CD8-positive, alpha-beta memory T cell (primary cell): Measurements from ENCODE around the gene SETD7. TPM values are rescaled to one million over a fixed set of nuclear protein-coding genes. Genes with fewer than 3 reads are reported as not detected.

Experiments
- CTCF ChIA-PET: fragments of 350-600 bp; sonication (Branson Sonifier 250); formaldehyde crosslinking; loops from one replicate; lab custom pipeline; 2021; ENCODE audit warnings: antibody characterized with exemption; lab: Charles Lee
- POLR2A ChIA-PET: fragments of 350-600 bp; sonication (Branson Sonifier 250); formaldehyde crosslinking; loops from one replicate; lab custom pipeline; 2021; ENCODE audit warnings: antibody characterized with exemption; lab: Charles Lee
- DNase-seq, 5 donors: peaks; one replicate each; pipeline versions ENCODE4 v3.0.0 to v3.0.0-alpha.2; 2020 to 2022; ENCODE audit warnings: mixed read lengths in 1 of 5
- H3K27ac ChIP-seq: one replicate; pipeline ENCODE4 v1.7.0; 2013; ENCODE audit warnings: low read depth, mild to moderate bottlenecking, low read length, moderate library complexity
- H3K27me3 ChIP-seq: 2 replicates; pipeline ENCODE4 v1.7.0; 2013; ENCODE audit warnings: low read length, mild to moderate bottlenecking; ENCODE audit not compliant: insufficient read depth, poor library complexity, severe bottlenecking
- H3K36me3 ChIP-seq: 2 replicates; pipeline ENCODE4 v1.7.0; 2013; ENCODE audit warnings: mild to moderate bottlenecking, low read length, moderate library complexity; ENCODE audit not compliant: insufficient read depth
- H3K4me1 ChIP-seq: 2 replicates; pipeline ENCODE4 v1.7.0; 2013; ENCODE audit warnings: mild to moderate bottlenecking, low read length, moderate library complexity; ENCODE audit not compliant: insufficient read depth
- H3K4me3 ChIP-seq: 2 replicates; pipeline ENCODE4 v1.7.0; 2013; ENCODE audit warnings: mild to moderate bottlenecking, low read length
- H3K9me3 ChIP-seq: 2 replicates; pipeline ENCODE4 v1.7.0; 2013; ENCODE audit warnings: mild to moderate bottlenecking, low read length
- H3K27ac Mint-ChIP-seq, 8 donors: one replicate each; pipeline ENCODE4 v1.8.0; 2020 to 2021; ENCODE audit warnings: mixed read lengths in 8 of 8, mild to moderate bottlenecking in 6 of 8, inconsistent platforms in 3 of 8, moderate library complexity in 3 of 8
- H3K27me3 Mint-ChIP-seq, 2 donors: one replicate each; pipeline ENCODE4 v1.8.0; 2020 to 2021; ENCODE audit warnings: mixed read lengths in 2 of 2, mild to moderate bottlenecking in 1 of 2, moderate library complexity in 1 of 2
- H3K36me3 Mint-ChIP-seq, 3 donors: one replicate each; pipeline ENCODE4 v1.8.0; 2020 to 2021; ENCODE audit warnings: mixed read lengths in 3 of 3, inconsistent platforms in 1 of 3, mild to moderate bottlenecking in 1 of 3
- H3K4me1 Mint-ChIP-seq, 3 donors: one replicate each; pipeline ENCODE4 v1.8.0; 2020 to 2021; ENCODE audit warnings: mixed read lengths in 3 of 3, inconsistent platforms in 1 of 3, mild to moderate bottlenecking in 1 of 3
- H3K4me3 Mint-ChIP-seq, 7 donors: one replicate each; pipeline ENCODE4 v1.8.0; 2020 to 2021; ENCODE audit warnings: mixed read lengths in 7 of 7, mild to moderate bottlenecking in 6 of 7, moderate library complexity in 4 of 7, inconsistent platforms in 2 of 7
- H3K9me3 Mint-ChIP-seq, 5 donors: one replicate each; pipeline ENCODE4 v1.8.0; 2020 to 2022; ENCODE audit warnings: mixed read lengths in 5 of 5, mild to moderate bottlenecking in 3 of 5, moderate library complexity in 2 of 5, inconsistent platforms in 1 of 5
- polyA plus RNA-seq: library from polyadenylated mRNA; unstranded; fragments of 300-500 nt; fragmentation: Illumina TruSeq; gene quantifications from one replicate; pipeline ENCODE4 v1.2.3, GENCODE V29; 2021
- total RNA-seq, 2 experiments: library from RNA; stranded (reverse); gene quantifications; one replicate each; pipeline ENCODE4 v1.2.3, GENCODE V29; 2021

The SETD7 gene
- total and polyA plus RNA-seq, 3 experiments from 2014 or later, result 2.0 to 17.0 (median 15.2) TPM

DNA sequence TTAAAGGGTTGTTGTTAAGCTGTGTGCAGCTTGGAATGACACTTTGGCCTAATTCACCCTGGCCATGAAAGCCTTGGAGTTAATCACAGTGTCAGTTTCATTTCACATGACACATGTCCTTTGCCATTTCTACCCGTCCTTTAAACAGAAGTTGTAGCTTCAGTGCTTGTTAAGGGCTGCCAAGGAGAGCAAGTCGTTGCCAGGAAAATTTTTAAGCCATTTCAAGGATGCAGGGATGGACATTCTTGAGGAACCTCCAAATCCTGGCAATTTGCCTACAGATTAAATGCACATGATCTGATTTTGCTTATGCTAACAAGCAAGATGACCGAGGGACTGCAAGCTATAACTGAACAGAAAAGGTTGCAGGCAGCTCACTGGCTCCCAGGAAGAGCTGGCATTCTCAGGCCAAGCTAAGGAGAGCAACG lies 40.5 kb downstream of the SETD7 start:
- CTCF ChIA-PET, result interaction anchor here (1.0 to 1.4 kb wide), 4 partner anchors 10 to 16 kb away, joined by 3 to 5 read pairs (median 4); no protein-coding TSS in a partner anchor
- Histone ChIP-seq H3K4me3 (no peak overlapping the region), H3K27me3 (no peaks in the 10 kb centered on the region), H3K36me3 (no peaks in the 10 kb centered on the region), H3K4me1 (no peaks in the 10 kb centered on the region), H3K27ac (no peak overlapping the region), H3K9me3 (no peaks in the 10 kb centered on the region)
- Mint-ChIP-seq H3K27ac (no peak overlapping the region), H3K27me3 (peaks cover 0 to 1% of the 10 kb centered on the region in 2 donors), H3K9me3 (no peaks in the 10 kb centered on the region), H3K4me3 (no peak overlapping the region), H3K36me3 (peaks cover 4 to 75% (median 7%) of the 10 kb centered on the region in 3 donors), H3K4me1 (no peaks in the 10 kb centered on the region)
- no peak for DNase-seq
- POLR2A ChIA-PET, result no interaction called here

DNA sequence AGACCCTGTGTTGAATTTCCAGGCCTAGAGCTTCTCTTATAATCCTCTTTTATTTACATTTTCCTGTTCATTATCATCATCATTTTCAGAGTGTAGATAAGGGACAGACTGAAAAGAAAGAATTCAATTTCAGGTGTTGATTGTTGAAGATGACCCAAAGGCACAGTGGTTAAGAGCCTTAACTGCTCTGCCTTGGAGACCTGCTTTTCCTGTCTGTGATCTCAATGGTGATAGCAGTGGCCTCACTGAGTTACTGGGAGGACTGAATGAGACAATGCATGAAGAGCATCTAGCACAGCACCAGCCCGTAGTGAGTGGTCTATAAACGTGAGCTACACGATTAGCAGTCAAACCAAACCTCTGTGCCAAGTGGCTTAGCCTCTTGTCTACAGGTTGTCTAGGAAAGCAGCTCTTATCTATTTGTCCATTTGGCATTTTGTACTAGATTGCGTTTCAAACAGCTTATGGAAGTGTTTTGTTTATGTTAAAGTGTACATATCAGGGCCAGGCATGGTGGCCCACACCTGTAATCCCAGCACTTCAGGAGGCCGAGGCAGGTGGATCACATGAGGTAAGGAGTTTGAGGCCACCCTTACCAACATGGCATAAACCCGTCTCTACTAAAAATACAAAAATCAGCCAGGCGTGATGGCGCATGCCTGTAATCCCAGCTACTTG lies 41.5 kb downstream of the SETD7 start:
- CTCF ChIA-PET, result no interaction called here
- H3K9me3 ChIP-seq, result no peaks in the 10 kb centered on the region
- no peaks in the 10 kb centered on the region for H3K4me1 ChIP-seq
- peaks cover 4 to 76% (median 7%) of the 10 kb centered on the region in 3 donors for H3K36me3 Mint-ChIP-seq
- peaks cover 0 to 1% of the 10 kb centered on the region in 2 donors for H3K27me3 Mint-ChIP-seq
- no peak for DNase-seq
- H3K4me1 Mint-ChIP-seq, result no peaks in the 10 kb centered on the region
- H3K4me3 ChIP-seq, result no peak overlapping the region
- no peaks in the 10 kb centered on the region for H3K9me3 Mint-ChIP-seq
- H3K4me3 Mint-ChIP-seq, result no peak overlapping the region
- H3K36me3 ChIP-seq, result no peaks in the 10 kb centered on the region
- no peaks in the 10 kb centered on the region for H3K27me3 ChIP-seq
- POLR2A ChIA-PET, result no interaction called here
- no peak overlapping the region for H3K27ac ChIP-seq
- peak overlapping the region in 2 of 8 donors; percentile 9 to 36 for H3K27ac Mint-ChIP-seq

DNA sequence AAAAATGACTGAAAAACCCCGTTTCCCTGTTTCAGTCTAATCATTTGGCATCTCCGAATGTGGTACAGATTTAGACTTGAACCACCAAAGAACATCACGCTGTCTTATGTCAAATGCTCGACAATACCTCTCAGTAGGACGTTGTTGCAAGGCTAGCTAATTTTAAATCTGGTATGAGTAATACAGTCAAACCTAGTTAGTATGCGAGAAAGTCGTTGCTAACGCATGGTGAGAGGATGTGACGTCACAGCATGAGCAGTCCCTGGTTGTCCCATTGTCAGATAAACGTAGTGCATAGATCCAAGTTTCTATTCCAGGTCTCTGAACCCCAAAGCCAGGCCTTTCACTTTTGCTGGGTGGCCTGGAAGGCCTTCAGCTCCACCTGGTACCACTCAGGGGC lies 44.7 kb downstream of the SETD7 start:
- Histone ChIP-seq H3K27ac (no peak overlapping the region), H3K4me3 (no peak overlapping the region), H3K4me1 (no peaks in the 10 kb centered on the region), H3K27me3 (no peaks in the 10 kb centered on the region), H3K9me3 (no peaks in the 10 kb centered on the region), H3K36me3 (no peaks in the 10 kb centered on the region)
- Mint-ChIP-seq H3K4me3 (no peak overlapping the region), H3K36me3 (peaks cover 0 to 67% (median 5%) of the 10 kb centered on the region in 3 donors), H3K4me1 (no peaks in the 10 kb centered on the region), H3K27ac (no peak overlapping the region), H3K27me3 (peaks cover 0 to 1% of the 10 kb centered on the region in 2 donors), H3K9me3 (no peaks in the 10 kb centered on the region)
- CTCF ChIA-PET, result interaction anchor here (1.2 to 1.4 kb wide), 2 partner anchors 14 to 20 kb away, joined by 3 read pairs; no protein-coding TSS in a partner anchor
- DNase-seq, result no peak
- POLR2A ChIA-PET, result no interaction called here

DNA sequence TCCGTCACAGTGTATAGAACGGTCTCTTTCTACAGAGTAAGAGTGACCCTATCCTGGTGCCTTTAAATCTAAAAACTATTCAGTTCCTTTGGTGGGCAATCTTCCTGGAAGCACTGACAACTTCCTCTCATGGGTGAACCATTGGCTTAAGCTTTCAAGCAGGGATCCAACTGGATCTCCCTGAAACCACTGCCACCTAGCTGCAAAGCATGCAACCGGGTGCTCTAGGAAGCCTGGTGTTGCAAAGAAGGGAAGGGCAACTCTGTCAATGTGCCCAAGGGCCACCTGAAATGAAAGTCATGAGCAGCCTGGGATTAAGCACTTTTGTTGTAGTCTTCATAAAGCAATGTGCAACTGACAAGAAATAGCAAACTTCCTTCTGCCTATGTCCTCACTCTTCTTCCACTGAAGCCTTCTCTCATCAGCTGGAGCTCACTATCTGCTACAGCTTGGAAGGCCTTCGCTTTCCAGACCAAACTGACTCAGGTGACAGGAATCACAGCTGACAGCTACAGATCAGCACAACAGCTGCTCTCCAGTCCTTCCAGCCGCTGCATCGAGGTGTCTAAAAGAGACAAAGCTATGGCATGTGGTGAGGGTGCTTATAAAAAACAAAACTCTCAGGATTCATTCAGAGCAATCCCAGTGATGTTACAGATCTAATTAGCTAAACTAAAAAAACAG lies 46.1 kb downstream of the SETD7 start:
- no peak overlapping the region for H3K27ac ChIP-seq
- H3K27me3 Mint-ChIP-seq, result peaks cover 0 to 1% of the 10 kb centered on the region in 2 donors
- H3K4me3 ChIP-seq, result no peak overlapping the region
- peaks cover 0 to 59% (median 5%) of the 10 kb centered on the region in 3 donors for H3K36me3 Mint-ChIP-seq
- H3K36me3 ChIP-seq, result no peaks in the 10 kb centered on the region
- no peaks in the 10 kb centered on the region for H3K4me1 ChIP-seq
- H3K9me3 ChIP-seq, result no peaks in the 10 kb centered on the region
- H3K27ac Mint-ChIP-seq, result peak overlapping the region in 3 of 8 donors; percentile 5 to 52 (median 50)
- no peak overlapping the region for H3K4me3 Mint-ChIP-seq
- DNase-seq, result no peak
- no peaks in the 10 kb centered on the region for H3K27me3 ChIP-seq
- no peaks in the 10 kb centered on the region for H3K9me3 Mint-ChIP-seq
- ChIA-PET POLR2A (no interaction called here), CTCF (interaction anchor here (1.6 kb wide), 1 partner anchor 21 kb away, joined by 5 read pairs; no protein-coding TSS in a partner anchor)
- H3K4me1 Mint-ChIP-seq, result no peaks in the 10 kb centered on the region

GRCh38 chr4:139508581-139509237 lies 47.3 kb downstream of the SETD7 start:
- ChIA-PET POLR2A (no interaction called here), CTCF (interaction anchor here (1.6 kb wide), 1 partner anchor 22 kb away, joined by 5 read pairs; no protein-coding TSS in a partner anchor)

DNA sequence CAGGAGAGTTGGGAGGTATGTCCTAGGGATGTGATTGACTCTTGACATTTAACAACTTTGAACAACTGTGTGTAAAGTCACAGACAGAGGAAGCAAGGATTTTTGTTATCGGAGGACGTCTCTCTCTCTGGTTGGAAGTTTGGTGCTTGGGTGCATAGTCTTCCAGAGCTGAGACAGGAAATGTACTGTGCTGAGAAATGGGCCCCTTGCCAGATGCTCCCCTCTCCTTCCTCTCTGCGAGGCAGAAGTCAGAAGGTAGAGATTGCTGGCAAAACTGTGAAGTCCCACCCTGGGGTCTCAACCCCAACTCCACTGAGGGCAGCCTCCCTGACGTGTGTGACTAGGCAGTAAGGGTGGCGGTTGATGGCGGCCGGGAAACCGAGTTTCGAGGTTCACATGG lies 49.2 kb downstream of the SETD7 start:
- Mint-ChIP-seq H3K4me1 (no peaks in the 10 kb centered on the region), H3K9me3 (no peaks in the 10 kb centered on the region), H3K36me3 (peaks cover 9 to 41% (median 13%) of the 10 kb centered on the region in 3 donors), H3K4me3 (no peak overlapping the region), H3K27ac (peak overlapping the region in 5 of 8 donors; percentile 13 to 71 (median 25)), H3K27me3 (peaks cover 1 to 4% of the 10 kb centered on the region in 2 donors)
- H3K27me3 ChIP-seq, result no peaks in the 10 kb centered on the region
- no peaks in the 10 kb centered on the region for H3K4me1 ChIP-seq
- no peaks in the 10 kb centered on the region for H3K9me3 ChIP-seq
- H3K36me3 ChIP-seq, result no peaks in the 10 kb centered on the region
- POLR2A ChIA-PET, result no interaction called here
- no peak overlapping the region for H3K4me3 ChIP-seq
- H3K27ac ChIP-seq, result no peak overlapping the region
- no peak for DNase-seq
- CTCF ChIA-PET, result no interaction called here

More at GRCh38 chr4:139508581-139509237, 47.3 kb downstream of the SETD7 start:
- Histone ChIP-seq H3K27ac (no peak overlapping the region), H3K4me3 (no peak overlapping the region), H3K9me3 (no peaks in the 10 kb centered on the region), H3K4me1 (no peaks in the 10 kb centered on the region), H3K36me3 (no peaks in the 10 kb centered on the region), H3K27me3 (no peaks in the 10 kb centered on the region)
- H3K27me3 Mint-ChIP-seq, result peaks cover 0 to 1% of the 10 kb centered on the region in 2 donors
- DNase-seq, result no peak
- peak overlapping the region in 1 of 8 donors; percentile 43 for H3K27ac Mint-ChIP-seq
- H3K4me1 Mint-ChIP-seq, result no peaks in the 10 kb centered on the region
- H3K9me3 Mint-ChIP-seq, result no peaks in the 10 kb centered on the region
- H3K4me3 Mint-ChIP-seq, result no peak overlapping the region
- H3K36me3 Mint-ChIP-seq, result peaks cover 5 to 53% (median 6%) of the 10 kb centered on the region in 3 donors

- Histone ChIP-seq H3K9me3 (no peaks in the 10 kb centered on the region), H3K27ac (no peak overlapping the region), H3K36me3 (no peaks in the 10 kb centered on the region), H3K4me3 (no peak overlapping the region), H3K27me3 (no peaks in the 10 kb centered on the region), H3K4me1 (no peaks in the 10 kb centered on the region)
- ChIA-PET CTCF (interaction anchor here (0.6 to 1.3 kb wide), 4 partner anchors 12 to 153 kb away, joined by 3 to 4 read pairs (median 3); no protein-coding TSS in a partner anchor), POLR2A (no interaction called here)
- H3K4me1 Mint-ChIP-seq, result no peaks in the 10 kb centered on the region
- H3K27ac Mint-ChIP-seq, result no peak overlapping the region
- no peak for DNase-seq
- H3K4me3 Mint-ChIP-seq, result no peak overlapping the region
- no peaks in the 10 kb centered on the region for H3K9me3 Mint-ChIP-seq
- peaks cover 0 to 9% of the 10 kb centered on the region in 2 donors for H3K27me3 Mint-ChIP-seq
- H3K36me3 Mint-ChIP-seq, result peaks cover 4 to 14% (median 13%) of the 10 kb centered on the region in 3 donors
These were observed 52.3 kb downstream of the SETD7 start for GRCh38 chr4:139503622-139504166.
